ENCODE results near the gene CLCN5. TPM values are rescaled to one million over a fixed set of nuclear protein-coding genes. Genes with fewer than 3 reads are reported as not detected.

CLCN5 gene
- total and polyA plus RNA-seq, 3 donors from 2014 or later: 6.8 to 22.1 (median 20.5) TPM

GRCh38 chrX:50075630-50076339, 153.4 kb downstream of the CLCN5 start:
- WGBS, 2 donors: 93 to 94% methylated on average over 4 of the region's 4 CpGs
- intact Hi-C loops (cut with DNase I; ENCODE audit: low total_unique reads): no loop called here
- Histone ChIP-seq H3K4me3 (no peak overlapping the region), H3K36me3 (ENCODE audit: low read depth, missing control alignments) (no peaks in the 10 kb centered on the region), H3K27me3 (no peaks in the 10 kb centered on the region), H3K4me1 (no peaks in the 10 kb centered on the region), H3K9me3 (no peaks in the 10 kb centered on the region), H3K27ac (no peak overlapping the region)
- no peak for TF ChIP-seq CTCF (IDR thresholded peaks at IDR 0.05)
- TF ChIP-seq POLR2A (IDR thresholded peaks at IDR 0.05): no peak
- no peak for DNase-seq

GRCh38 chrX:50081282-50081889, 159.0 kb downstream of the CLCN5 start:
- Histone ChIP-seq H3K27me3 (no peaks in the 10 kb centered on the region), H3K36me3 (ENCODE audit: low read depth, missing control alignments) (no peaks in the 10 kb centered on the region), H3K4me1 (no peaks in the 10 kb centered on the region), H3K27ac (no peak overlapping the region), H3K9me3 (no peaks in the 10 kb centered on the region), H3K4me3 (no peak overlapping the region)
- TF ChIP-seq CTCF (IDR thresholded peaks at IDR 0.05) (no peak), POLR2A (IDR thresholded peaks at IDR 0.05) (no peak)
- DNase-seq: peak; percentile 52
- WGBS, 2 donors: 28 to 46% methylated on average over 3 of the region's 3 CpGs
- intact Hi-C loops (cut with DNase I; ENCODE audit: low total_unique reads): no loop called here

GRCh38 chrX:50082741-50083140, 160.3 kb downstream of the CLCN5 start:
- Histone ChIP-seq H3K4me1 (no peaks in the 10 kb centered on the region), H3K4me3 (no peak overlapping the region), H3K9me3 (no peaks in the 10 kb centered on the region), H3K27me3 (no peaks in the 10 kb centered on the region), H3K36me3 (ENCODE audit: low read depth, missing control alignments) (no peaks in the 10 kb centered on the region), H3K27ac (no peak overlapping the region)
- TF ChIP-seq CTCF (IDR thresholded peaks at IDR 0.05): no peak
- no peak for TF ChIP-seq POLR2A (IDR thresholded peaks at IDR 0.05)
- 91 to 98% methylated on average over 2 of the region's 2 CpGs for WGBS, 2 donors
- DNase-seq: no peak
- intact Hi-C loops (cut with DNase I; ENCODE audit: low total_unique reads): no loop called here

GRCh38 chrX:50088645-50089044, 166.2 kb downstream of the CLCN5 start:
- Histone ChIP-seq H3K9me3 (no peaks in the 10 kb centered on the region), H3K27me3 (no peaks in the 10 kb centered on the region), H3K36me3 (ENCODE audit: low read depth, missing control alignments) (no peaks in the 10 kb centered on the region), H3K4me3 (no peak overlapping the region), H3K27ac (no peak overlapping the region), H3K4me1 (no peaks in the 10 kb centered on the region)
- intact Hi-C loops (cut with DNase I; ENCODE audit: low total_unique reads): no loop called here
- no peak for TF ChIP-seq POLR2A (IDR thresholded peaks at IDR 0.05)
- no peak for TF ChIP-seq CTCF (IDR thresholded peaks at IDR 0.05)
- WGBS, 2 donors: 87 to 100% methylated on average over 2 to 3 of the region's 3 CpGs
- DNase-seq: no peak

GRCh38 chrX:50093625-50094024, 171.2 kb downstream of the CLCN5 start:
- no peak for DNase-seq
- WGBS, 2 donors: 90 to 93% methylated on average over 4 of the region's 4 CpGs
- no peak for TF ChIP-seq CTCF (IDR thresholded peaks at IDR 0.05)
- no peak for TF ChIP-seq POLR2A (IDR thresholded peaks at IDR 0.05)
- H3K36me3 ChIP-seq (ENCODE audit: low read depth, missing control alignments): no peaks in the 10 kb centered on the region
- no peaks in the 10 kb centered on the region for H3K4me1 ChIP-seq
- H3K9me3 ChIP-seq: no peaks in the 10 kb centered on the region
- intact Hi-C loops (cut with DNase I; ENCODE audit: low total_unique reads): no loop called here
- no peak overlapping the region for H3K4me3 ChIP-seq
- no peaks in the 10 kb centered on the region for H3K27me3 ChIP-seq
- H3K27ac ChIP-seq: no peak overlapping the region
